Heart left ventricle (tissue), 16 donors: Measurements from ENCODE around the gene MICAL2. TPM values are rescaled to one million over a fixed set of nuclear protein-coding genes. Genes with fewer than 3 reads are reported as not detected.

Source experiments
- ATAC-seq, 4 donors: fragments of 200-7000 bp; cut with Tn5 transposase; one replicate each; pipeline ENCODE4 v1.9.1; 2020 to 2022; ENCODE audit warnings: moderate library complexity in 4 of 4, mild to moderate bottlenecking in 3 of 4, moderate number of reproducible peaks in 1 of 4
- DNase-seq, 5 donors: peaks; one replicate each; pipeline ENCODE4 v3.0.0-alpha.2; 2020
- H3K27ac ChIP-seq, 12 donors: fragments of 200-600 bp; sonication (generic) in 4 of 12; one replicate each; pipeline versions ENCODE4 v1.5.0 to v1.8.0; 2016 to 2022; ENCODE audit warnings: mild to moderate bottlenecking in 2 of 12
- H3K27me3 ChIP-seq, 9 donors: fragments of 200-600 bp; sonication (generic) in 2 of 9; one replicate each; pipeline versions ENCODE4 v1.5.1 to v1.8.0; 2016 to 2022; ENCODE audit warnings: mild to moderate bottlenecking in 3 of 9
- H3K36me3 ChIP-seq, 9 donors: fragments of 200-600 bp; sonication (generic) in 2 of 9; one replicate each; pipeline versions ENCODE4 v1.5.0 to v1.8.0; 2018 to 2022; ENCODE audit warnings: mild to moderate bottlenecking in 2 of 9
- H3K4me1 ChIP-seq, 12 donors: fragments of 200-600 bp; sonication (generic) in 4 of 12; one replicate each; pipeline versions ENCODE4 v1.5.0 to v1.8.0; 2016 to 2022; ENCODE audit warnings: mild to moderate bottlenecking in 3 of 12
- H3K4me3 ChIP-seq, 12 donors: fragments of 200-600 bp; sonication (generic) in 4 of 12; one replicate each; pipeline versions ENCODE4 v1.5.0 to v1.8.0; 2017 to 2022; ENCODE audit warnings: mild to moderate bottlenecking in 9 of 12, moderate library complexity in 4 of 12
- H3K9me3 ChIP-seq, 12 donors: fragments of 200-600 bp; sonication (generic) in 4 of 12; one replicate each; pipeline versions ENCODE4 v1.5.0 to v1.8.0; 2016 to 2022; ENCODE audit warnings: mild to moderate bottlenecking in 1 of 12
- POLR2A ChIP-seq, 2 donors: fragments of 450-650 bp; IDR thresholded peaks; one replicate each; pipeline ENCODE4 v1.6.1; 2017; ENCODE audit warnings: antibody characterized with exemption in 2 of 2, mild to moderate bottlenecking in 2 of 2, moderate library complexity in 2 of 2
- WGBS, 4 donors: extraction: QIAGEN DNeasy Blood & Tissue Kit in 2 of 4; methylation state at CpG; one replicate each; pipeline versions ENCODE4 v1.1.5 to v1.1.7; 2013 to 2018; 5-methylcytosine and 5-hydroxymethylcytosine counted together
- intact Hi-C, 10 donors: fragments of 100-400 bp; cut with DNase I; formaldehyde crosslinking; loops; one replicate each; pipeline versions ENCODE4 v1.11.1 to v1.14.2; 2022
- polyA plus RNA-seq, 2 donors: library from polyadenylated mRNA; stranded (reverse); fragments of 200-250 nt; gene quantifications; one replicate each; pipeline ENCODE4 v1.2.3, GENCODE V29; 2013
- total RNA-seq, 9 donors: library from RNA; depleted of rRNA in 2 of 9; stranded (reverse); fragments of >200 nt in 2 of 9; fragmentation: NEBNext Ultra II Directional in 3 of 9; extraction: Animal tissue kit (Norgen Biotek cat#: 25700) in 3 of 9; gene quantifications; one replicate each; pipeline versions ENCODE4 v1.1.0 to v1.2.4, GENCODE V29; 2016 to 2023
- TF ChIP-seq, protein P1 (sequence below), 12 donors: fragments of 200-600 bp; sonication (generic) in 4 of 12; IDR thresholded peaks; one replicate each; pipeline versions ENCODE4 v1.5.0 to v1.8.0; 2018 to 2022; ENCODE audit warnings: antibody characterized with exemption in 12 of 12, mild to moderate bottlenecking in 5 of 12
- donor health status: ischemic (EF 13 %, LVEDD 7.1; RV severe dilation, severe dysfunction).
- donor health status: healthy with polysubstance abuse.
- donor health status: DM: no; HTN: yes; CAD: no.
- donor health status: DM: no; HTN: no; CAD: no.
- donor health status: ischemic (EF 25% LVEDD 6.9; RV normal size, moderate dysfunction).
- donor health status: ischemic (EF 25% LVEDD 5.7; RV mildly dilated, moderate dysfunction).
- donor health status: healthy.
- donor health status: DM: yes; HTN: yes; CAD: no.
- donor health status: ischemic (EF 35%, LVEDD 5.7; RV mildly dilated, moderate dysfunction).
- donor health status: nonischemic (EF 11% LVEDD 7.7; RV severe dilation, severe dysfunction).
- donor health status: DM: yes; HTN: yes; CAD: no.
- donor health status: PGD.
- donor health status: ischemic (EF 29% LVEDD 5.4; RV normal size, mild dysfunction).
- donor health status: nonischemic (EF 23%, LVEDD 6.1; RV moderate dilation, normal function).

The MICAL2 gene
- total and polyA plus RNA-seq, 11 donors, result 37.6 to 110 (median 86.4) TPM

DNA sequence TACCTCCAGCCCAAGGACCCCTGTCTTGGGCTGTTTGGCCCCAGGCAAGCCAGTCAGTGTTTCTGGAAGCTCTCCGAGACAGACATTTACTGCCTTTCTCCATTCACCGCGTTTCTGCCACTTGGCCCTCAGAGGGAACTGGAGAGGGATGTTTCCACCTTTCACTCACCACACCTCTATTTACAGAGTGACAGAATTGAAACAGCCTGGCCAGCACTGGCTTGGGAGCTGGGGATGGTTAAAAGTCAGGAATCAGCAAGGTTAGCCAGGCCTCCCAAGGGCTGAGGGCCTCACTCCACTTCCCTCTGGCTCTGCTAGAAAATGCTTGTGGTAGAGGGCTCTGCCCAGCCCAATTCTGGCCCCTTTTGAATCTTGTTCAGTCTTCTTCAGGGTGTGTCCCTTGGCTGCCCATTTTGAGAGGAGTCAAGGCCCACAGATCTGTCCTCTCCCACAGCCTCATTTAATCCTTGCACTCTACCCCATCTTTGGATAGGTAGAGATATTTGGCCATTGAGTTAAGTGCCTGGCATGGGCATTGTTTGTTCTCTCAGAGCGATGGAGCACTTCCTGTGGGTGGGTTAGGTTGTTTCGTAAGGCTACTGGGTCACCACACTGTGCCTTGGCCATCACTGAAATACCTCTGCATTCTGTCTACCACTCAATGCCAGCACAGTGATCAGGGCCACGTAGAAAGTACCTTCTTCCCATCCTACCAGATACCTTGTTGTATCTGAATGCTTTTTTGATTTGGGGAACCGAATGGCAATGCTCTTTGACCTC lies 119.2 kb downstream of the MICAL2 start:
- peaks cover 0 to 21% (median 3%) of the 10 kb centered on the region in 12 donors for H3K4me1 ChIP-seq
- no peak for ATAC-seq
- peak overlapping the region in 2 of 12 donors; percentile 2 to 15 for H3K27ac ChIP-seq
- peaks cover 0 to 89% (median 77%) of the 10 kb centered on the region in 9 donors for H3K36me3 ChIP-seq
- no peak for TF ChIP-seq POLR2A (IDR thresholded peaks at IDR 0.05)
- no peak overlapping the region for H3K4me3 ChIP-seq
- 70 to 73% (median 72%) methylated on average over 7 of the region's 7 CpGs for WGBS, 4 donors
- DNase-seq, result no peak
- intact Hi-C loops, result loop anchor here in 4 of 10 donors (5.0 to 10.0 kb wide), 5 partner anchors 65 to 182 kb away; partner anchors contain the start of gene MICAL2 (in 1 of the 4)
- H3K9me3 ChIP-seq, result no peaks in the 10 kb centered on the region
- no peaks in the 10 kb centered on the region for H3K27me3 ChIP-seq

DNA sequence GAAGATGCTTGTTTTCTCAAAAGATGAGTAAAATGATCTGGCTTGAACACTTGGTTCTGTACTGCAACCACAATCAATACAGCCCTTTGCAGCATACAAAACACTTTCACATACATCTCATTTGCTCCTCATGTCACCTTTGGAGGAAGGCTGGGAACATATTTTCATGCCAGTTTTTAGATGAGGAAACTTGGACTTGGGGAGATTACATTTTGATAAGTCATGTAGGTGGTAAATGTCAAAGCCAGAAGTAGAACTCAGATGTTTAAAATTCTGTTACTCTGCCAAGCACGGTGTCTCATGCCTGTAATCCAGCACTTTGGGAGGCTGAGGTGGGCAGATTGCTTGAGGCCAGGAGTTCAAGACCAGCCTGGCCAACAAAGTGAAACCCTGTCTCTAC lies 121.8 kb downstream of the MICAL2 start:
- ATAC-seq (no peak), DNase-seq (no peak)
- peak overlapping the region in 1 of 12 donors; percentile 10 for H3K27ac ChIP-seq
- H3K4me1 ChIP-seq, result peaks cover 0 to 38% (median 18%) of the 10 kb centered on the region in 12 donors
- intact Hi-C loops, result loop anchor here in 3 of 10 donors (5.0 to 10.0 kb wide), 4 partner anchors 117 to 185 kb away; partner anchors contain the start of gene MICAL2 (in 1 of the 3)
- TF ChIP-seq, protein P1, sequence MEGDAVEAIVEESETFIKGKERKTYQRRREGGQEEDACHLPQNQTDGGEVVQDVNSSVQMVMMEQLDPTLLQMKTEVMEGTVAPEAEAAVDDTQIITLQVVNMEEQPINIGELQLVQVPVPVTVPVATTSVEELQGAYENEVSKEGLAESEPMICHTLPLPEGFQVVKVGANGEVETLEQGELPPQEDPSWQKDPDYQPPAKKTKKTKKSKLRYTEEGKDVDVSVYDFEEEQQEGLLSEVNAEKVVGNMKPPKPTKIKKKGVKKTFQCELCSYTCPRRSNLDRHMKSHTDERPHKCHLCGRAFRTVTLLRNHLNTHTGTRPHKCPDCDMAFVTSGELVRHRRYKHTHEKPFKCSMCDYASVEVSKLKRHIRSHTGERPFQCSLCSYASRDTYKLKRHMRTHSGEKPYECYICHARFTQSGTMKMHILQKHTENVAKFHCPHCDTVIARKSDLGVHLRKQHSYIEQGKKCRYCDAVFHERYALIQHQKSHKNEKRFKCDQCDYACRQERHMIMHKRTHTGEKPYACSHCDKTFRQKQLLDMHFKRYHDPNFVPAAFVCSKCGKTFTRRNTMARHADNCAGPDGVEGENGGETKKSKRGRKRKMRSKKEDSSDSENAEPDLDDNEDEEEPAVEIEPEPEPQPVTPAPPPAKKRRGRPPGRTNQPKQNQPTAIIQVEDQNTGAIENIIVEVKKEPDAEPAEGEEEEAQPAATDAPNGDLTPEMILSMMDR (IDR thresholded peaks at IDR 0.05), result no peak
- no peak for TF ChIP-seq POLR2A (IDR thresholded peaks at IDR 0.05)
- 38 to 89% (median 80%) methylated on average over 1 of the region's 1 CpG for WGBS, 4 donors
- peaks cover 0 to 69% (median 61%) of the 10 kb centered on the region in 9 donors for H3K36me3 ChIP-seq
- H3K4me3 ChIP-seq, result no peak overlapping the region
- no peaks in the 10 kb centered on the region for H3K27me3 ChIP-seq
- no peaks in the 10 kb centered on the region for H3K9me3 ChIP-seq

DNA sequence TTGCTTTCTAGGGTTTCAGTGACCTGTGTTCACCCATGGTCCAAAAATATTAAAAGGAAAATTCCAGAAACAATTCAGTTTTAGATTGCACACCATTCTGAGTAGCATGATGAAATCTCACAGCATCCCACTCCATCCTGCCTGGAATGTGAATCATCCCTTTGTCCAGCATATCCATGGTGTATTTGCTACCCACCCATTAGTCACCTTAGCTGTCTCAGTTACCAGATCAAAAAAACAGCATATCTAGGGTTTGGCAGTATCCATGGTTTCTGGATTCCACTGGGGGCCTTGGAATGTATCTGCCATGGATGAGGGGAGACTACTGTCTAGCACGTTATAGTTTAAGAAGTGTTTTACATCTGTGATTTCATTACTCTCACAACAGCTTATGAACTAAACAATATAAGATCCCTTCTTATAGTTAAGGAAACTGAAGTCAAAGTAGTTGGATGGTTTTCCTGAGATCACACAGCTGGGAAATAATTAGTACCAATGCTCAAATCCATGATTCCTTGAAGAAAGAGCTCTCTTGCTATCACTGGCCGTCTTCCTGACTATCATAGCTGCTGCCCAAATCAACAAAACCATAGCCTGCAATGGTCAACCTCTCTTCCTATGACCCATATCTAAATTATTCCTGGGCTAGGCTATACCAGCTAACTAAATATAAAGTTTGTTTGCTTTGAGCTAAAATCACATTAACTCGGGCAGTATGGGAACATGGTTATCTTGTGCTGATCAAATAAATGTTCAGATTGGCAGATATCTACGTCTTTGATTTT lies 122.6 kb downstream of the MICAL2 start:
- DNase-seq (no peak), ATAC-seq (peak in 2 of 4 donors; percentile 13 to 38)
- 87 to 90% (median 89%) methylated on average over 4 of the region's 4 CpGs for WGBS, 4 donors
- TF ChIP-seq, protein P1 (IDR thresholded peaks at IDR 0.05), result no peak
- TF ChIP-seq POLR2A (IDR thresholded peaks at IDR 0.05), result no peak
- Histone ChIP-seq H3K27ac (peak overlapping the region in 4 of 12 donors; percentile 10 to 44 (median 37)), H3K9me3 (no peaks in the 10 kb centered on the region), H3K4me3 (no peak overlapping the region), H3K27me3 (no peaks in the 10 kb centered on the region), H3K4me1 (peaks cover 0 to 46% (median 20%) of the 10 kb centered on the region in 12 donors), H3K36me3 (peaks cover 0 to 67% (median 53%) of the 10 kb centered on the region in 9 donors)
- intact Hi-C loops, result loop anchor here in 3 of 10 donors (5.0 to 10.0 kb wide), 4 partner anchors 118 to 186 kb away; partner anchors contain the start of gene MICAL2 (in 1 of the 3)

DNA sequence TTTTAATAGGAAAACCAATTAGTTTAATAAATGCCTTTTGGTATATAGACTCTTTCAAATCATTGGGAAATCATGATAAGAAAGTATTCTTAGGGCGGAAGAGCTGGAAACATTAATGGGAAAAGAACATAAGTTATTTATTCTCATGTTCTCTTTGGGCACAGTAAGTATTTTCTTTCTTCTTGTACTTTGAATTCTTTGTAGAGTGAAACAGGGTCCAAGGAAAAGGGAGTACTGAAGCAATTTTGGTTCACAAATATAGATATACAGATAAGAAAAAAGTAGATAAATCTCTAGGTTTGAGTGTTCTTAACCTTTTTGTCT lies 123.2 kb downstream of the MICAL2 start:
- intact Hi-C loops, result loop anchor here in 3 of 10 donors (5.0 to 10.0 kb wide), 4 partner anchors 119 to 186 kb away; partner anchors contain the start of gene MICAL2 (in 1 of the 3)
- Histone ChIP-seq H3K4me3 (no peak overlapping the region), H3K4me1 (peaks cover 0 to 49% (median 20%) of the 10 kb centered on the region in 12 donors), H3K27ac (peak overlapping the region in 4 of 12 donors; percentile 34 to 82 (median 50)), H3K9me3 (no peaks in the 10 kb centered on the region), H3K27me3 (no peaks in the 10 kb centered on the region), H3K36me3 (peaks cover 0 to 64% (median 51%) of the 10 kb centered on the region in 9 donors)
- 85 to 96% (median 90%) methylated on average over 1 of the region's 1 CpG for WGBS, 4 donors
- ATAC-seq, result no peak
- DNase-seq, result no peak
- TF ChIP-seq POLR2A (IDR thresholded peaks at IDR 0.05), result no peak
- TF ChIP-seq, protein P1 (IDR thresholded peaks at IDR 0.05), result no peak
